Uterus (tissue), 2 donors: ENCODE results near the gene PKD1L1.
A peak's percentile ranks its signal among the peaks of the same experiment; 100 is the strongest.

ENCODE experiments used
- POLR2A ChIP-seq, 2 donors: fragments of 450-650 bp; IDR thresholded peaks; one replicate each; pipeline ENCODE4 v1.6.1; 2016; ENCODE audit warnings: antibody characterized with exemption in 2 of 2, mild to moderate bottlenecking in 1 of 2, moderate library complexity in 1 of 2
- TF ChIP-seq, protein P1 (sequence below), 4 experiments: fragments of 200-600 bp in 2 of 4; fragments of 450-650 bp in 2 of 4; sonication (generic) in 2 of 4; IDR thresholded peaks; one replicate each; pipeline ENCODE4 v1.5.1; 2016 to 2019; ENCODE audit warnings: antibody characterized with exemption in 4 of 4, mild to moderate bottlenecking in 2 of 4, moderate library complexity in 1 of 4

DNA sequence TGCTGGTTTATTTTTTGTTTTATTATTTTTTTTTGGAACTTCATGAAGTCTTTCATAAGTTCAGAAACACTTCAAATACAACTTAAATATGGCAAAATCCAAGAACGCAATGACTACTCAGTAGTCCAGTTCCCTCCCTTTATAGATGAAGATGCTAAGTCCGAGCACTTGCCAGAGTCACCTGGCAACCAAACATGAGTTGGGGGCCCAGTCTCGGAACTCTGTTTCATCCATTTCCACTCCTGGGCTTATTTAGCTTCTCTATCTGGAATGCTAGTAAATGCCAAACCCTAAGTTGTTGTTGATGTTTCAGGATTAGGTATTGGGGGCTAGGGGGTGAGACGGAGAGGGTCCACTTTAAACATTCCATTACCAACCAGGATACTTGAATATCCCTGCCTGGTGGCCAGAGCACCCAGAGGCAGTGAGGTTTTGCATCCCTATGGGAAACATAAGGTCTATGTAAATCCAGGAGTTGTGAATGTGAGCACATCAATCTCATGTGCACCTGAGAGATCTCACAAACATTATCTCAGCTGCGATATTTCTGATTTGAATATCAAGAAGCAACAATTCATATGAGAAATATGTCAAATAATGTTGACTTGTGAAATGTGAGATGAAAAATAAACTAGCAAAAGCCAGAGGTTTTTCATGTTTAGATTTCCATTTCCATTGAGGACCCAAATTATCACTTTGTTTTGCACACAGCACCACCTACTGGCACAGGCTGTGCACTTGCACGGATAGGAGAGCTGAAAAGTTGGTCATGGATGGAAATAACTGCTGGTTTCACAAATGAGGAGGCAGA lies 129.3 kb downstream of the PKD1L1 start:
- TF ChIP-seq, protein P1, sequence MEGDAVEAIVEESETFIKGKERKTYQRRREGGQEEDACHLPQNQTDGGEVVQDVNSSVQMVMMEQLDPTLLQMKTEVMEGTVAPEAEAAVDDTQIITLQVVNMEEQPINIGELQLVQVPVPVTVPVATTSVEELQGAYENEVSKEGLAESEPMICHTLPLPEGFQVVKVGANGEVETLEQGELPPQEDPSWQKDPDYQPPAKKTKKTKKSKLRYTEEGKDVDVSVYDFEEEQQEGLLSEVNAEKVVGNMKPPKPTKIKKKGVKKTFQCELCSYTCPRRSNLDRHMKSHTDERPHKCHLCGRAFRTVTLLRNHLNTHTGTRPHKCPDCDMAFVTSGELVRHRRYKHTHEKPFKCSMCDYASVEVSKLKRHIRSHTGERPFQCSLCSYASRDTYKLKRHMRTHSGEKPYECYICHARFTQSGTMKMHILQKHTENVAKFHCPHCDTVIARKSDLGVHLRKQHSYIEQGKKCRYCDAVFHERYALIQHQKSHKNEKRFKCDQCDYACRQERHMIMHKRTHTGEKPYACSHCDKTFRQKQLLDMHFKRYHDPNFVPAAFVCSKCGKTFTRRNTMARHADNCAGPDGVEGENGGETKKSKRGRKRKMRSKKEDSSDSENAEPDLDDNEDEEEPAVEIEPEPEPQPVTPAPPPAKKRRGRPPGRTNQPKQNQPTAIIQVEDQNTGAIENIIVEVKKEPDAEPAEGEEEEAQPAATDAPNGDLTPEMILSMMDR (IDR thresholded peaks at IDR 0.05): peak; percentile 87 to 96 (median 92)
- no peak for TF ChIP-seq POLR2A (IDR thresholded peaks at IDR 0.05)
